ENCODE measurements around the gene DMBX1.

DNA sequence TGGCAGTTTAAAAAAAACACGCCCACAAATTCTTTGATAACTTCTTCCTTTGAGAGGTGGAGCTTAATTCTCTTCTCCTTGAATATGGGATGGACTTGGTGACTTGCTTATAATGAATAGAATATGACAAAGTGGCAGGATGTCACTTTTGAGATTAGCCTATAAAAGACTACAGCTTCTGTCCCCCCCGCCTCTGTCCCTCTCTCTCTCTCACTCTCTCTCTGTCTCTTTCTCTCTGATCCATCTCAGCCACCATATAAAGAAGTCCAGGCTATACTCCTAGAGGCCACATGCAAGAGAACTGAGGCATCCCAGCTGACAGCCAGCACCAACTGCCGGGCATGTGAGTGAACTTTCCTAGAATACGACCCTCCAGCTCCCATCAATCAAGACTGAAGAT is 7.7 kb upstream of the DMBX1 start:
- TF ChIP-seq, protein P1, sequence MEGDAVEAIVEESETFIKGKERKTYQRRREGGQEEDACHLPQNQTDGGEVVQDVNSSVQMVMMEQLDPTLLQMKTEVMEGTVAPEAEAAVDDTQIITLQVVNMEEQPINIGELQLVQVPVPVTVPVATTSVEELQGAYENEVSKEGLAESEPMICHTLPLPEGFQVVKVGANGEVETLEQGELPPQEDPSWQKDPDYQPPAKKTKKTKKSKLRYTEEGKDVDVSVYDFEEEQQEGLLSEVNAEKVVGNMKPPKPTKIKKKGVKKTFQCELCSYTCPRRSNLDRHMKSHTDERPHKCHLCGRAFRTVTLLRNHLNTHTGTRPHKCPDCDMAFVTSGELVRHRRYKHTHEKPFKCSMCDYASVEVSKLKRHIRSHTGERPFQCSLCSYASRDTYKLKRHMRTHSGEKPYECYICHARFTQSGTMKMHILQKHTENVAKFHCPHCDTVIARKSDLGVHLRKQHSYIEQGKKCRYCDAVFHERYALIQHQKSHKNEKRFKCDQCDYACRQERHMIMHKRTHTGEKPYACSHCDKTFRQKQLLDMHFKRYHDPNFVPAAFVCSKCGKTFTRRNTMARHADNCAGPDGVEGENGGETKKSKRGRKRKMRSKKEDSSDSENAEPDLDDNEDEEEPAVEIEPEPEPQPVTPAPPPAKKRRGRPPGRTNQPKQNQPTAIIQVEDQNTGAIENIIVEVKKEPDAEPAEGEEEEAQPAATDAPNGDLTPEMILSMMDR (IDR thresholded peaks at IDR 0.05; ENCODE audit: low read depth, low read length, poor library complexity, severe bottlenecking), result no peak
- TF ChIP-seq EZH2phosphoT487 (IDR thresholded peaks at IDR 0.05; ENCODE audit: borderline replicate concordance, low read length), result no peak
